HG03175 (cell line): ENCODE measurements around the gene TMEM117.

Experiments used
- ATAC-seq: cut with Tn5 transposase; IDR thresholded peaks from one replicate; pipeline ENCODE4 v1.9.1; 2021; ENCODE audit warnings: mild to moderate bottlenecking, moderate library complexity; ENCODE audit not compliant: unreplicated experiment

The TMEM117 gene

GRCh38 chr12:43951286-43951685, 115.4 kb downstream of the TMEM117 start:
- no peak for ATAC-seq

- ATAC-seq, result peak; percentile 97
These were observed 122.0 kb downstream of the TMEM117 start for GRCh38 chr12:43957732-43958372.

- no peak for ATAC-seq
These were observed 128.2 kb downstream of the TMEM117 start for GRCh38 chr12:43964033-43964432.

- ATAC-seq, result no peak
These were observed 129.1 kb downstream of the TMEM117 start for GRCh38 chr12:43964961-43965360.

GRCh38 chr12:43965899-43966298, 130.0 kb downstream of the TMEM117 start:
- no peak for ATAC-seq

- no peak for ATAC-seq
These were observed 132.9 kb downstream of the TMEM117 start for GRCh38 chr12:43968736-43969135.

GRCh38 chr12:43969882-43970281, 134.0 kb downstream of the TMEM117 start:
- no peak for ATAC-seq

- no peak for ATAC-seq
These were observed 137.5 kb downstream of the TMEM117 start for GRCh38 chr12:43973385-43973784.

- no peak for ATAC-seq
These were observed 138.1 kb downstream of the TMEM117 start for GRCh38 chr12:43973993-43974392.

- ATAC-seq, result no peak
These were observed 140.1 kb downstream of the TMEM117 start for GRCh38 chr12:43976027-43976426.

- ATAC-seq, result no peak
These were observed 142.7 kb downstream of the TMEM117 start for GRCh38 chr12:43978556-43978955.

GRCh38 chr12:43979450-43979849, 143.6 kb downstream of the TMEM117 start:
- no peak for ATAC-seq

- no peak for ATAC-seq
These were observed 144.8 kb downstream of the TMEM117 start for GRCh38 chr12:43980627-43981191.

- ATAC-seq, result no peak
These were observed 145.8 kb downstream of the TMEM117 start for GRCh38 chr12:43981726-43982125.

GRCh38 chr12:43982544-43982943, 146.7 kb downstream of the TMEM117 start:
- no peak for ATAC-seq

GRCh38 chr12:43988838-43989560, 153.1 kb downstream of the TMEM117 start:
- ATAC-seq, result peak; percentile 91

- no peak for ATAC-seq
These were observed 157.0 kb downstream of the TMEM117 start for GRCh38 chr12:43992856-43993255.

- peak; percentile 98 for ATAC-seq
These were observed 164.6 kb downstream of the TMEM117 start for GRCh38 chr12:44000309-44000952.

- ATAC-seq, result no peak
These were observed 166.7 kb downstream of the TMEM117 start for GRCh38 chr12:44002607-44003006.

GRCh38 chr12:44003721-44004120, 167.8 kb downstream of the TMEM117 start:
- ATAC-seq, result no peak

GRCh38 chr12:44015333-44015941, 179.6 kb downstream of the TMEM117 start:
- ATAC-seq, result peak; percentile 85
